Lung (tissue), 12 donors: ENCODE results near the gene GLT6D1. TPM values are rescaled to one million over a fixed set of nuclear protein-coding genes. Genes with fewer than 3 reads are reported as not detected.

Source experiments
- ATAC-seq: fragments of 200-7000 bp; cut with Tn5 transposase; one replicate; pipeline ENCODE4 v1.9.1; 2020; ENCODE audit warnings: moderate number of reproducible peaks; ENCODE audit not compliant: insufficient read depth, low FRiP score
- DNase-seq, 3 donors: peaks; one replicate each; pipeline ENCODE4 v3.0.0-alpha.2; 2013 to 2017
- H3K27ac ChIP-seq, 2 donors: one replicate each; pipeline ENCODE4 v1.5.1; 2013; ENCODE audit warnings: mild to moderate bottlenecking in 2 of 2, moderate library complexity in 2 of 2, control low read depth in 1 of 2, inconsistent platforms in 1 of 2, low read depth in 1 of 2, low read length in 1 of 2
- H3K27me3 ChIP-seq, 3 donors: one replicate each; pipeline ENCODE4 v1.5.1; 2013; ENCODE audit warnings: low read length in 2 of 3; ENCODE audit not compliant: control insufficient read depth in 3 of 3, insufficient read depth in 3 of 3
- H3K36me3 ChIP-seq, 4 donors: one replicate each; pipeline ENCODE4 v1.5.1; 2013; ENCODE audit warnings: low read length in 4 of 4, mild to moderate bottlenecking in 1 of 4, moderate library complexity in 1 of 4; ENCODE audit not compliant: control insufficient read depth in 4 of 4, insufficient read depth in 4 of 4
- H3K4me1 ChIP-seq, 5 donors: one replicate each; pipeline ENCODE4 v1.5.1; 2013; ENCODE audit warnings: low read length in 5 of 5, mild to moderate bottlenecking in 2 of 5, moderate library complexity in 1 of 5; ENCODE audit not compliant: control insufficient read depth in 5 of 5, insufficient read depth in 5 of 5
- H3K4me3 ChIP-seq: one replicate; pipeline ENCODE4 v1.5.1; 2013; ENCODE audit warnings: mild to moderate bottlenecking, control low read depth, moderate library complexity
- H3K9ac ChIP-seq, 2 donors: one replicate each; pipeline ENCODE4 v1.5.1; 2013; ENCODE audit warnings: low read length in 2 of 2, control low read depth in 1 of 2; ENCODE audit not compliant: insufficient read depth in 1 of 2
- H3K9me3 ChIP-seq, 4 donors: one replicate each; pipeline ENCODE4 v1.5.1; 2013; ENCODE audit warnings: low read length in 3 of 4, mild to moderate bottlenecking in 1 of 4, moderate library complexity in 1 of 4; ENCODE audit not compliant: control insufficient read depth in 4 of 4, insufficient read depth in 3 of 4
- CTCF ChIP-seq: IDR thresholded peaks from 2 replicates; pipeline ENCODE4 v1.5.1; 2012; ENCODE audit warnings: mild to moderate bottlenecking; ENCODE audit errors: control extremely low read depth, extremely low read depth
- WGBS, 2 donors: extraction: QIAGEN DNeasy Blood & Tissue Kit; methylation state at CpG; one replicate each; pipeline ENCODE4 v1.1.7; 2013; 5-methylcytosine and 5-hydroxymethylcytosine counted together
- polyA plus RNA-seq, 2 donors: library from polyadenylated mRNA; stranded (reverse); fragments of 200-250 nt; gene quantifications; one replicate each; pipeline ENCODE4 v1.2.1, GENCODE V29; 2013
- total RNA-seq, 2 donors: library from RNA; depleted of rRNA in 1 of 2; stranded (reverse); fragments of >200 nt in 1 of 2; gene quantifications; one replicate each; pipeline ENCODE4 v1.2.1, GENCODE V29; 2014 to 2021
- donor health status: control.
- donor health status: control.
- donor health status: Bipolar disorder and iron deficiency.
- donor health status: healthy.
- donor health status: DM: yes; HTN: yes; CAD: no.

GLT6D1 gene
- total and polyA plus RNA-seq, 4 donors: not detected

GRCh38 chr9:135611875-135612209 lies 27.5 kb downstream of the GLT6D1 start:
- H3K9me3 ChIP-seq: peaks cover 0 to 5% (median 0%) of the 10 kb centered on the region in 4 donors
- TF ChIP-seq CTCF: no peak
- 12 to 21% methylated on average over 4 of the region's 4 CpGs for WGBS, 2 donors
- H3K27me3 ChIP-seq: no peaks in the 10 kb centered on the region
- H3K9ac ChIP-seq: no peak overlapping the region
- H3K4me3 ChIP-seq: no peak overlapping the region
- H3K4me1 ChIP-seq: no peaks in the 10 kb centered on the region
- no peaks in the 10 kb centered on the region for H3K36me3 ChIP-seq
- DNase-seq: no peak
- ATAC-seq: no peak
- H3K27ac ChIP-seq: no peak overlapping the region

- ATAC-seq (no peak), DNase-seq (no peak)
- H3K4me1 ChIP-seq: no peaks in the 10 kb centered on the region
- H3K27me3 ChIP-seq: no peaks in the 10 kb centered on the region
- H3K4me3 ChIP-seq: no peak overlapping the region
- WGBS, 2 donors: 80 to 90% methylated on average over 7 of the region's 7 CpGs
- H3K9ac ChIP-seq: no peak overlapping the region
- peaks cover 0 to 5% (median 0%) of the 10 kb centered on the region in 4 donors for H3K9me3 ChIP-seq
- no peak overlapping the region for H3K27ac ChIP-seq
- TF ChIP-seq CTCF: no peak
- no peaks in the 10 kb centered on the region for H3K36me3 ChIP-seq
Observed at GRCh38 chr9:135611142-135611874, 28.0 kb downstream of the GLT6D1 start.

GRCh38 chr9:135610290-135611141 lies 28.8 kb downstream of the GLT6D1 start:
- ATAC-seq (no peak), DNase-seq (no peak)
- no peaks in the 10 kb centered on the region for H3K36me3 ChIP-seq
- peaks cover 0 to 5% (median 0%) of the 10 kb centered on the region in 4 donors for H3K9me3 ChIP-seq
- no peak overlapping the region for H3K4me3 ChIP-seq
- H3K27ac ChIP-seq: no peak overlapping the region
- TF ChIP-seq CTCF: no peak
- 76 to 85% methylated on average over 13 of the region's 13 CpGs for WGBS, 2 donors
- H3K4me1 ChIP-seq: no peaks in the 10 kb centered on the region
- H3K9ac ChIP-seq: no peak overlapping the region
- no peaks in the 10 kb centered on the region for H3K27me3 ChIP-seq
